Kidney (tissue), 14 donors: ENCODE measurements around the gene KCNE2. TPM values are rescaled to one million over a fixed set of nuclear protein-coding genes. Genes with fewer than 3 reads are reported as not detected.

Experiments used
- DNase-seq, 5 donors: peaks; one replicate each; pipeline ENCODE4 v3.0.0-alpha.2; 2013 to 2020
- FAIRE-seq: peaks from 2 replicates; lab custom pipeline; 2012; peaks lifted over from hg19 to GRCh38; lab: Jason Lieb, UNC
- H3K27ac ChIP-seq, 2 donors: one replicate each; pipeline ENCODE4 v1.7.0; 2013; ENCODE audit warnings: low read depth in 2 of 2, low read length in 2 of 2, inconsistent platforms in 1 of 2
- H3K27me3 ChIP-seq: one replicate; pipeline ENCODE4 v1.7.1; 2013; ENCODE audit warnings: low read length, inconsistent platforms; ENCODE audit not compliant: control insufficient read depth, insufficient read depth
- H3K36me3 ChIP-seq, 3 donors: one replicate each; pipeline versions ENCODE4 v1.7.0 to v1.7.1; 2013; ENCODE audit warnings: low read length in 3 of 3, control low read depth in 1 of 3, inconsistent platforms in 1 of 3; ENCODE audit not compliant: insufficient read depth in 3 of 3, control insufficient read depth in 2 of 3
- H3K4me1 ChIP-seq, 3 donors: one replicate each; pipeline versions ENCODE4 v1.7.0 to v1.7.1; 2013; ENCODE audit warnings: low read length in 3 of 3, inconsistent platforms in 1 of 3, low read depth in 1 of 3; ENCODE audit not compliant: control insufficient read depth in 2 of 3, insufficient read depth in 2 of 3
- H3K4me3 ChIP-seq, 3 donors: one replicate each; pipeline versions ENCODE4 v1.7.0 to v1.8.1; 2013; ENCODE audit warnings: low read length in 3 of 3, control low read depth in 1 of 3, inconsistent platforms in 1 of 3
- H3K9ac ChIP-seq, 3 donors: one replicate each; pipeline versions ENCODE4 v1.7.0 to v1.7.1; 2013; ENCODE audit warnings: low read length in 3 of 3, control low read depth in 1 of 3, inconsistent platforms in 1 of 3
- H3K9me3 ChIP-seq, 3 donors: one replicate each; pipeline versions ENCODE4 v1.7.0 to v1.7.1; 2013; ENCODE audit warnings: low read length in 3 of 3, control low read depth in 1 of 3, inconsistent platforms in 1 of 3; ENCODE audit not compliant: control insufficient read depth in 2 of 3, insufficient read depth in 1 of 3
- CTCF ChIP-seq: IDR thresholded peaks from 3 replicates; pipeline ENCODE4 v1.5.1; 2012; ENCODE audit warnings: mild to moderate bottlenecking, moderate library complexity, borderline replicate concordance; ENCODE audit not compliant: insufficient read depth; ENCODE audit errors: extremely low read depth
- intact Hi-C: fragments of 100-400 bp; cut with DNase I; formaldehyde crosslinking; loops from one replicate; pipeline ENCODE4 v1.11.1; 2022
- polyA plus RNA-seq: library from polyadenylated mRNA; stranded (reverse); fragments of 350-450 nt; fragmentation: Illumina TruSeq; extraction: RNeasy Lipid Tissue Mini Kit (QIAGEN cat#74804); gene quantifications from one replicate; pipeline ENCODE4 v1.2.3, GENCODE V29; 2014; ENCODE audit warnings: low read depth, low replicate concordance; ENCODE audit not compliant: insufficient read depth
- total RNA-seq: library from RNA; stranded (reverse); fragmentation: NEBNext Ultra II Directional; extraction: Animal tissue kit (Norgen Biotek cat#: 25700); gene quantifications from one replicate; pipeline ENCODE4 v1.2.1, GENCODE V29; 2021
- donor health status: control.
- donor health status: control.
- donor health status: control.
- donor health status: control.
- donor health status: control.
- donor health status: DM: yes; HTN: yes; CAD: no.
- donor health status: Normal renal cell carcinoma (clear cell type).

KCNE2 gene
- total and polyA plus RNA-seq, 2 donors from 2014 or later: 0.80 TPM; not detected in 1

GRCh38 chr21:34333121-34333739, 30.6 kb upstream of the KCNE2 start:
- H3K4me1 ChIP-seq: no peaks in the 10 kb centered on the region
- no peak for FAIRE-seq
- H3K9me3 ChIP-seq: no peaks in the 10 kb centered on the region
- intact Hi-C loops: no loop called here
- H3K27me3 ChIP-seq: no peaks in the 10 kb centered on the region
- no peak for DNase-seq
- H3K4me3 ChIP-seq: no peak overlapping the region
- no peak overlapping the region for H3K9ac ChIP-seq
- TF ChIP-seq CTCF: no peak
- H3K36me3 ChIP-seq: no peaks in the 10 kb centered on the region
- H3K27ac ChIP-seq: no peak overlapping the region

- FAIRE-seq (no peak), DNase-seq (no peak)
- no peaks in the 10 kb centered on the region for H3K9me3 ChIP-seq
- H3K4me1 ChIP-seq: no peaks in the 10 kb centered on the region
- TF ChIP-seq CTCF: no peak
- H3K27me3 ChIP-seq: no peaks in the 10 kb centered on the region
- no peak overlapping the region for H3K27ac ChIP-seq
- no peak overlapping the region for H3K9ac ChIP-seq
- intact Hi-C loops: no loop called here
- no peaks in the 10 kb centered on the region for H3K36me3 ChIP-seq
- H3K4me3 ChIP-seq: no peak overlapping the region
Measured at GRCh38 chr21:34335316-34335715, 28.5 kb upstream of the KCNE2 start.

- DNase-seq (no peak), FAIRE-seq (no peak)
- H3K4me1 ChIP-seq: no peaks in the 10 kb centered on the region
- H3K9me3 ChIP-seq: no peaks in the 10 kb centered on the region
- H3K4me3 ChIP-seq: no peak overlapping the region
- H3K27me3 ChIP-seq: no peaks in the 10 kb centered on the region
- no peaks in the 10 kb centered on the region for H3K36me3 ChIP-seq
- no peak for TF ChIP-seq CTCF
- intact Hi-C loops: no loop called here
- H3K27ac ChIP-seq: no peak overlapping the region
- no peak overlapping the region for H3K9ac ChIP-seq
Measured at GRCh38 chr21:34336245-34336644, 27.6 kb upstream of the KCNE2 start.
